ENCODE data around the gene AGPAT2.

GRCh38 chr9:136657974-136658848, 29.0 kb downstream of the AGPAT2 start:
- TF ChIP-seq CTCF (conservative IDR thresholded peaks at IDR 0.05; ENCODE audit: low read depth, low read length) (no peak), EZH2 (IDR thresholded peaks at IDR 0.05; ENCODE audit: low read length, unreplicated experiment) (no peak), EZH2phosphoT487 (IDR thresholded peaks at IDR 0.05; ENCODE audit: borderline replicate concordance, low read length) (no peak)
